Peyer's patch (tissue), 4 donors: ENCODE results near the gene MLST8.

Experiments used
- CTCF ChIP-seq, 6 experiments: fragments of 450-650 bp in 4 of 6; fragments of 200-600 bp in 2 of 6; sonication (generic) in 1 of 6; IDR thresholded peaks; one replicate each; pipeline ENCODE4 v1.5.1; 2017 to 2019; ENCODE audit warnings: antibody characterized with exemption in 6 of 6, mild to moderate bottlenecking in 3 of 6, moderate library complexity in 1 of 6
- POLR2A ChIP-seq, 2 donors: fragments of 450-650 bp; IDR thresholded peaks; one replicate each; pipeline ENCODE4 v1.5.1; 2017; ENCODE audit warnings: antibody characterized with exemption in 2 of 2, mild to moderate bottlenecking in 2 of 2, moderate library complexity in 2 of 2

GRCh38 chr16:2233046-2233775 is 28.0 kb downstream of the MLST8 start:
- TF ChIP-seq CTCF (IDR thresholded peaks at IDR 0.05), result no peak
- TF ChIP-seq POLR2A (IDR thresholded peaks at IDR 0.05), result no peak
